Kidney capillary endothelial cell (primary cell): Measurements from ENCODE around the gene ZSCAN29.

ENCODE experiments used
- DNase-seq: peaks from one replicate; pipeline ENCODE4 v3.0.0-alpha.2; 2018; ENCODE audit warnings: low spot score

ZSCAN29 gene

DNA sequence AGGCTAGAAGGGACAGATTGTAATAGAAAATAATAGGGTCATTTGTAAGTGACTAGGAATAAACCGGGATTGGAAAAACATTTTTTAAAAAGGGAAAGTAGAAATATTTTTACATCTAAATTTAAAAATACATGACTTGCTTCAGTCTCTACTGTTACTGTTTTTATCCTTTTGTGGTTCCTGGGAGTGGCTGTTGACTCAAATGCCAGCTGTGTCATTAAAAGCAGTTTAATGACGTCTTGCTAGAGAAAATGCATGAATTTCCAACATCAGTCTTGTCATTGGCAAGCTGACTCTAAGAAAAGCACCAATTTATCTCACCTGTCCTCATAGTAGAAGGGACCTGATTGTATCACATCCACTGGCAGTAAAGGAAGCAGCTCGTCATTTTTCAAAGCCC lies 23.7 kb downstream of the ZSCAN29 start:
- no peak for DNase-seq

DNA sequence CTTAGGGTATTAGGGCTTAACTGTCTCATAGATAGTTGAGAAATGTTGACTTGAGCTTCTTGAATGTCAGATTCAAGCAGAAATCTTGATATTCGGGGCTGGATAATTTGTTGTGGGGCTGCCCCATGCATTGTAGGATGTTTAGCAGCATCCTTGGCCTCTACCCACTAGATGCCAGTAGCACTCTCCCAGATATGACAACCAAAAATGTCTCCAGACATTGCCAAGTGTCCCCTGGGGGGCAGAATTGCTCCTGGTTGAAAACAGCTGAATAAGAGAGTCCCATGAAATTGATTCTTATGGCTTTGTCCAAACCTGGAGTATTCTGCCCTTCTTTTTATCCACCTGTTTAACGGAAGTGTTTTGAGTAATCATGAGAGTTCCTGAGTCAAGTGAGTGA lies 24.5 kb downstream of the ZSCAN29 start:
- no peak for DNase-seq

DNA sequence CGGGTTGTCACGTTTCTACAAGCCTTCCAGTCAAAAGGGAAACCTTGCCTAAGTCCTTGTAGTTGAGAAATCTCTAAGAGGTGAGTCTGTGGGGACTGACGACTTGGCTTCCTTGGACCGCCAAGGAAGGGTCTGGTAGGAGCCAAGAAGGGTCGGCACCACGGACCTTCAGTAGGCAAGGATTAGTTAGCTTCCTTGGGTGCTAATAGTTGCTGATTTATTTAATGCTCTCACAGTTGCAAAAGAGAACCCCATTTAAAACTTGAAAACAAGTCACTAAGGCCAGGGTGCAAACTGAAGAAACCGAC lies 40.1 kb downstream of the ZSCAN29 start:
- no peak for DNase-seq

DNA sequence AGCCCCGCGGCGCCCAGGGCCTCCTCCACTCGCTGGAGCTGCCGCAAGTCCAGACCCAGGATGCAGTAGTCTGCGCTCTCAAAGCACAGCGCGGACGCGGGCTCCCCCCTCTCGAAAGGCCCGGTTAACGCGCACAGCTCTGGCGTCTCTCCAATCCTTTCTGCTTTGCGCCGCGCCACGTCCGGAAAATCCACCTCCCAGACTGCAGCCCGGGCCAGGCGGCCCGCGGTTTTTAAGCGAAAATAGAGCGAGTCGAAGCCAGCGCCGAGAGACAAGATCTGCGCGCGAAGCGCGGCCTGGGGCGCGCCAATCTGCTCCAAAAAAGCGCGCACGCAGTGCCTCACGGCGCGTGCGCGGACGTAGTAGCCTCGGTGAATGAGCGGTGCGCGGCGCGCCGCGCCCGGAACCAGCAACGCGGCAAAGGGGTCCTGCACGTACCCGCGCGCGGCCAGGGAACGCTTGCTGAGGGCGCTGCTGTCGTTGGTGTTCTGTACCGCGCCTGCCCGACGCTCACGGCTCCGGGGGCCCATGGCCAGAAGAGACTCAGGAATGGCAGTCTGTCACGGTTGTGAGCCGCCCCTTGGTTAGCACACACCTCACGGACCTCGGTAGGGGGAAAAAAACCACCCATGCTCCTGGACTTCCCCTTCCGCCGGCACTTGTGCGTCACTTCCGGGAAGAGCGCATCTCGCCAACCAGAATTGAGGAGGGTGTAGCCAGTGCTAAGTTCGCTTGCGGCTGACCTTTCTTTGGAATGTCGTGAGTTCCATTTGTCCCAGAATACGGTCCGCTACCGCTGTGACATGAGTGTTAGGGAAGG lies 40.7 kb downstream of the ZSCAN29 start, which contains the start of gene LCMT2:
LCMT2 (minus strand) TSS at position 614 of the 820 bp plus-strand sequence; CDS start at position 530, 84 bp downstream.
- peak; percentile 88 for DNase-seq

DNA sequence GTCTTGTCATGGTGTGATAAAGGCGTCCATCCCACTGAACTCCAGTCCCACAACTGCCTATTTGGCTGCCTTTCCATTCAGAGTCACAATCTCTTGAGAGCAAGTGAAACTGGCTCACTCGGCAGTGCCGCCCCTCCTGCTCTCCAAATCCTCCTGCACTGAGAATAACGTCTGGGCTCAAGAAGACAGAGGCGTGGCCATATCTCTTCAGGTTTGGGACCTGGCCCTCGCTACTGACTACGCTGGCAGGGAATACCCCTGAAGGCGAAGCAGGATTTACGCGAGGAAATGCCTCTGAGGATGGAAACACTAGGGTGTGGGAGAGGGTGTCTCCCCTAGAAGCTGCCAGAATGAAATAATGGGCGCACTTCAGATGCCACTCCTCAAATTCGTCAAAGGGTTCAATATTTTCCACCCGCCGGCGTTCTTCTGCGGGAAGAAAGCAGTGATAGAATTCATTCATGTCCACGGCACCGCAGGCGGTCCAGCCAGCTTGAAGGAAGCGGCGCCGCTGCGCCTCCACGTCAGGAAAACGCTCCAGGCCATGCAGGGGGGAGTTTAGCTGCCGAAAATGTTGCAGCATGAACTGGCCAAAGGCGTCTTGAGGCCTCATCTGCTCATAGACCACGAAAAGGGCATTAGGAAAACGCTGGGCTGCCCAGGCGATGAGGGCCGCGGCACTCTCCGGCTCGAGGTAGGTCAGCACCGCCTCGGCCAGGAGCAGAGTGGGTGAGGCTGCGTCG lies 41.5 kb downstream of the ZSCAN29 start:
- DNase-seq: no peak

DNA sequence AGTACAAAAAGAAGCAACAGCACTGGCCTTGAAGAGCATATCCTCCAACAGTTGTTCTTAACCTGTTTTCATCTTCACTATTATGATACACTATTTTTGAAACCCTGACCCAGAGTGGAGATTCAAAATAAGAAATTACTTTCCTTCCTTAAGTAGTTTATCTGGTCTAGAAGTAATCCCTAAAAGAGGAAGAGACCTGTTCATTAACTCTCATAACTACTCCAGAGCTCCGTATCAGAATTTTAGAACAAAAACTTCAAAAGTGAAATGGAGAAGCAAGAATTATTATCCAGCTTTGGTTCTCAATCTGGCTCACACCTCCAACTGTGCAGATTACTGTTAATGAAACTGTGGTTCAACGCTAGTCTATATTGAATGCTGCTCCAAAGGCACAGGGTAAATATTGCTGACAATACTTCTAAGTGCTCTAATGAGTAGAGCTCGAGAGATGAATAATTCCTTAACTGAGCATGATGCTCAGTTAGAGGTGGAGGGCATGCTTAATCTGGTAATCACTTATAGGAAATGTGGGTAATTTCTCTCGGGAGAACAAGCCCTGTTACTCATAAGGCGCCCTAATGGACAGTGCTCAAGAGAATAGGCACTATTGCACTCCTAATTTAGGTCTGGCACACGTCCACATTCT lies 45.7 kb downstream of the ZSCAN29 start:
- DNase-seq: no peak

DNA sequence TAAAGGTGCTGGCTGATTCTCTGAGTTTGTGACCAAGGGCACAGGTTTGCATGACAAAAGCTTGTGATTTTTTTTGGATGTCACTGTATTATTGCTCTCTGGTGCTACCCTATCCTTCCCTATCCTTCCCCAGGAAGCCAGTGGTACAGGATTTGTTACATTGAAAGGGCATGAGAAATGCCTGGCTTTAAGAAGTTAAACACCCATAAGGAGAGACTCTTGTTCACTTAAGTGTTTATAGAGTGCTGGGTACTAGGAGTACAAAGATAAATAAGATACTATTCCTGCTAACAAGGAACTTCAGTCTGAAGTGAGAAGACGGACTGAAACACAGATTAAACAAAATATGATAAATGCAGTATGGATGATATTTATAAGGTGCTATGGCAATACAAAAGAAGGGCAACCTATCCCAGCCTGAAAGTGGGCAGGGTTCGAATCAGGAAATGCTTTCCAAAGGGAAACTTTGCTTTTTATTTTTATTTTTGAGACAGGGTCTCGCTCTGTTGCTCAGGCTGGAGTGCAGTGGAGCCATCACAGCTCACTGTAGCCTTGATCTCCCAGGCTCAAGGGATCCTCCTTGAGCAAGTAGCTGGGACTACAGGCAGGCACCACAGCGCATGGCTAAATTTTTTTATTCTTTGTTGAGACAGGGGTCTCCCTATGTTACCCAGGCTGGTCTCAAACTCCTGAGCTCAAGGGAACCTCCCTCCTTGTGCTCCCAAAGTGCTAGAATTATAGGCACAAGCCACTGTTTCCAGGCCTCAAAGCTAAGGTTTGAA lies 51.7 kb downstream of the ZSCAN29 start:
- no peak for DNase-seq

DNA sequence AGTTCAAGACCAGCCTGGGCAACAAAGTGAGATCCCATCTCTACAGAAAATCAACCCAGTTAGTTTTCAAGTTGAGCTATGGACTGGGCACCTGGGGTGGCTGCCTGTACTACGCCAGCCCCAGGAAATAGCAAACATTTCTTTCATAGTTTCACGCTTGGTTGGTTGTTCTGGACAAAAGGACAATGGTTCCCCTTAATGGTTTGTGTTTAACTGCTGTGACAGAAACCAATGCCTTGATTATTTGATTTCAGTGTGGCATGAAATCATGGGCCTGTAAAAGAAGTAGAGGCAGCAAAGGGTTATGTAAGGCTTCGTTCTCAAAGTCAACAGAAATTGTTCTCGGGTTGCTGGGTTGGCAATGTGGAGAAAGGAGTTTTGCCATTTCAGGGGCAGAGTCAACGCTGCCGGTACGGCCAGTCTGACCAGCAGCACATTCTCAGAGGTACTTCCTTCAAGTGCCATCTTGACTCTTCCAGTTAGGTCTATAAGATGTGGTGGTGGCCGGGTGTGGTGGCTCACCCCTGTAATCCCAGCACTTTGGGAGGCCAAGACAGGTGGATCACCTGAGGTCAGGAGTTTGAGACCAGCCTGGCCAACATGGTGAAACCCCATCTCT lies 53.2 kb downstream of the ZSCAN29 start:
- DNase-seq: no peak

DNA sequence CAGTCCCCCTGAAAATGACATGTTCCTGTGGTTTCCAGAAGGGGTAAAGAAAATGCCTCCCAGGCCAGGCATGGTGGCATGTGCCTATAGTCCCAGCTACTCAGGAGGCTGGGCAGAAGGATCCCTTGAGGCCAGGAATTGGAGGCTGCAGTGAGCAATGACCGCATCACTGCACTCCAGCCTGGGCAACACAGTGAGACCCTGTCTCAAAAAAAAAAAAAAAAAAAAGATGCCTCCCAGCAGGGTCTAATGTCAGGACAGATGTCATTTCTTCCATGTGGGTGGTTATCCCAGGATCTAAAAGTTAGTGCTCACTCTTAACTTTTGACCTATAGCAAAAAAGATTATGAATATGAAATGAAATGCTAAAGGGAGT lies 53.9 kb downstream of the ZSCAN29 start:
- no peak for DNase-seq

DNA sequence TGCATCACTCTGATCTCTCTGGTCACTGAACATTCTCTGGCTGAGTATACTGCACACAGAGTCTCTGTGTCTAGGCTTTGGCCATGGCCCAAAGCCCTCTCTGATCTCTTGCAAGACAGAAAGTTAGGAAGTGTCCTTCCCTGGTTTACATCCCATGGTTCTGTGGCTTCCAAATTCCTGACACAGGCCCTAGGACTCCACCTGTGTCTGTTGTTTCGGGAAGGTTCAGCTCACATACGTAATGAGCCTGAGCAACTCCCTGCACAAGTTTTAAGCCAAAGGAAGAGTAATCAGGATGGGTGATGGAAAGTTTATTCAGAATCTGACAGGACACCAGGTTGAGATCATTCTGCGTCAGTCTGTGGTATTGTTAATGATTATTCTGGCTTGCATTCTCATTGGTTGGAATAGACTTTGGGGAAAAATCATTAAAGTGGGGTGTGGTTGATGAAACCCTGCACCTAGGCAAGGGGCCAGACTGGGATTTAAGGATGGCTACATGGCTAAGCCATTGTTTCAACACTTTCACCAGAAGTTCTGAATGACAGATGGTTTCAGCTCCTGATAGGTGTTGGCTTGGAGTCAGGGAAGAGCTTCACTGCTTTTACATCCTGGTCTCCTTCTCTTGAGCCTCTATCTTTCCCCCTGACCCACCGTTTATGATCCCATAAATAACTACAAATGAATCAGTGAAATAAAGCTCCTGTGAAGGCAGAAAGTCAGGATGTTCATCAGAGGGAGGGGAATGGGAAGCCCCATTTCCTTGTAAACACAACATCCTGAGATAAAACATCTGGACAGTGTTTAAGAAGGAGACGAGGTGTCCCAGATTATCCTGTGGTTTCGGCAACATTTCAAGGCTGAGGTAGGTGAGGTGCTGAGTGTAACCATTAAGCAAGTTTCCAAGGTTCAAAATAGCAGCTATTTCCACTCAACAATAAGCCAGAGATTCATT lies 54.5 kb downstream of the ZSCAN29 start:
- DNase-seq: no peak

DNA sequence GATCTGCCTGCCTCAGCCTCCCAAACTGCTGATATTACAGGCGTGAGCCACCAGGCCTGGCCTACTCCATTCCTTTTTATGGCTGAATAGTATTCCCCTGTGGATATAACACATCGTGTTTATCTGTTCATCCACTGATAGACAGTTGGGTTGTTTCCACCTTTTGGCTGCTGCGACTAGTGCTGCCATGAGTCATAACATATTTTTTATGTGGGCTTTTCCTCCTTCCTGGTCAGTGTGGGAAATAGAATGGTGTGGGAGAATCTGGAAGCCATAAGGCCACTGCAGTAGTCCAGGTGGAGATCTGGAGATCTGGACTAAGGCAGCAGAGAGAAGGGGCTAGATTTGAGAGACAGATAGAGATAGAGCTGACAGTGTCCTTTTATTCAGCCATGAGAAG lies 56.7 kb downstream of the ZSCAN29 start:
- no peak for DNase-seq

DNA sequence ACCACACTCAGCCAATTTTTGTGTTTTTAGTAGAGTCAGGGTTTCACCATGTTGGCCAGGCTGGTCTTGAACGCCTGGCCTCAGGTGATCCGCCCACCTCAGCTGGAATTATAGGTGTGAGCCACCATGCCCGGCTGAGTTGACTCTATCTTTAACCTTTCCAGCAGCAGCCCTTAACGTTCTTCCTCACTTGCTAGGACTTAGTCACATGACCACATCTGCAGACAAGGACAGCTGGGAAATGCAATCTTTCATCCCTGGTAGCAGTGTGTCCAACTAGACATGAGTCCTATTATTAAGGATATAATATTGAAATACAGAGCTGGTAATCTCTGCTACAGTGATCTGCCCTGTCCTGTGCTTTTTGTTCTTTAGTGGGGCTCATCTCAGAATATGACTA lies 58.5 kb downstream of the ZSCAN29 start:
- no peak for DNase-seq
